K562 (cell line): ENCODE measurements around the gene ARPC4. TPM values are rescaled to one million over a fixed set of nuclear protein-coding genes. Genes with fewer than 3 reads are reported as not detected.

Experiments
- ATAC-seq: fragments of 200-7000 bp; cut with Tn5 transposase; 3 replicates; pipeline ENCODE4 v1.9.1; 2020; ENCODE audit warnings: moderate library complexity
- BruUV-seq: library from RNA; stranded (reverse); fragments of 400-500 nt; replicated peaks from 2 replicates; lab custom pipeline; 2021; lab: Mats Ljungman, UMichigan
- CTCF ChIA-PET: fragments of 300-600 bp; formaldehyde crosslinking; extraction: SDS; loops from one replicate; lab custom pipeline; 2021; ENCODE audit warnings: low intra/inter-chr PET ratio; lab: Yijun Ruan, JAX
- POLR2A ChIA-PET: fragments of 300-600, 350-650 bp; sonication (Branson Sonifier 250); formaldehyde crosslinking; extraction: SDS; loops from one replicate; lab custom pipeline; 2021; ENCODE audit warnings: antibody characterized with exemption, inconsistent platforms; lab: Yijun Ruan, JAX
- DNase-seq, 4 experiments: peaks; one replicate each; pipeline versions ENCODE4 v3.0.0 to v3.0.0-alpha.2; 2011 to 2018; ENCODE audit warnings: low spot score in 3 of 4, mixed read lengths in 3 of 4; ENCODE audit errors: extremely low read depth in 1 of 4
- FAIRE-seq: peaks from 2 replicates; lab custom pipeline; 2011; peaks lifted over from hg19 to GRCh38; lab: Jason Lieb, UNC
- H2AFZ ChIP-seq: 2 replicates; pipeline ENCODE4 v1.6.0; 2011; ENCODE audit warnings: low read depth, low read length, control low read depth, inconsistent platforms
- H3K27ac ChIP-seq: fragments of 200-600 bp; 3 replicates; pipeline ENCODE4 v1.8.0; 2011; ENCODE audit warnings: low read depth, mild to moderate bottlenecking, control low read depth, inconsistent platforms, low read length, moderate library complexity, mixed read lengths; ENCODE audit errors: extremely low read depth
- H3K27me3 ChIP-seq, 2 experiments: fragments of 300-600 bp in 1 of 2; 2 replicates in 1 of 2; 3 replicates in 1 of 2; pipeline versions ENCODE4 v1.6.0 to v1.8.0; 2011; ENCODE audit warnings: inconsistent platforms in 2 of 2, low read length in 2 of 2, mild to moderate bottlenecking in 1 of 2, mixed read lengths in 1 of 2, moderate library complexity in 1 of 2; ENCODE audit not compliant: control insufficient read depth in 2 of 2, insufficient read depth in 2 of 2
- H3K36me3 ChIP-seq: fragments of 300-600 bp; 3 replicates; pipeline ENCODE4 v1.8.0; 2011; ENCODE audit warnings: mild to moderate bottlenecking, low read length, inconsistent platforms; ENCODE audit not compliant: control insufficient read depth, insufficient read depth
- H3K4me1 ChIP-seq, 2 experiments: fragments of 200-600 bp in 1 of 2; replicated peaks in 1 of 2; 2 replicates in 1 of 2; 3 replicates in 1 of 2; pipeline versions ENCODE4 v1.5.1 to v1.8.0; 2011; ENCODE audit warnings: inconsistent platforms in 2 of 2, low read length in 2 of 2, mild to moderate bottlenecking in 1 of 2, mixed read lengths in 1 of 2, moderate library complexity in 1 of 2; ENCODE audit not compliant: control insufficient read depth in 2 of 2, insufficient read depth in 2 of 2
- H3K4me2 ChIP-seq: 2 replicates; pipeline ENCODE4 v1.6.1; 2011; ENCODE audit warnings: low read length, control low read depth, inconsistent platforms, mixed read lengths; ENCODE audit not compliant: insufficient read depth
- H3K4me3 ChIP-seq: fragments of 200-600 bp; sonication (generic), shearing (Covaris generic); 2 replicates; pipeline ENCODE4 v1.5.1; 2016; ENCODE audit warnings: control low read depth, inconsistent platforms
- H3K79me2 ChIP-seq: fragments of 200-600 bp; 3 replicates; pipeline ENCODE4 v1.8.0; 2011; ENCODE audit warnings: low read length, inconsistent platforms; ENCODE audit not compliant: control insufficient read depth, insufficient read depth
- H3K9ac ChIP-seq, 2 experiments: 2 replicates each; pipeline versions ENCODE4 v1.6.0 to v1.6.1; 2011; ENCODE audit warnings: low read depth in 2 of 2, low read length in 2 of 2, control low read depth in 1 of 2, inconsistent platforms in 1 of 2, mild to moderate bottlenecking in 1 of 2, mixed read lengths in 1 of 2; ENCODE audit not compliant: insufficient read depth in 1 of 2
- H3K9me1 ChIP-seq: one replicate; pipeline ENCODE4 v1.6.0; 2011; ENCODE audit warnings: inconsistent platforms, mild to moderate bottlenecking, low read length, moderate library complexity; ENCODE audit not compliant: control insufficient read depth, insufficient read depth
- H3K9me3 ChIP-seq: replicated peaks from 2 replicates; pipeline ENCODE4 v1.5.1; 2011; ENCODE audit warnings: low read depth, low read length, inconsistent platforms; ENCODE audit not compliant: control insufficient read depth, insufficient read depth
- H4K20me1 ChIP-seq: replicated peaks from 2 replicates; pipeline ENCODE4 v1.6.1; 2011; ENCODE audit warnings: low read length, inconsistent platforms, mixed read lengths; ENCODE audit not compliant: control insufficient read depth, insufficient read depth
- CEBPG ChIP-seq, 3 experiments: fragments of 200-800 bp in 1 of 3; sonication (Bioruptor generic) in 1 of 3; sonication (generic) in 1 of 3; formaldehyde crosslinking in 1 of 3; IDR thresholded peaks in 2 of 3; conservative IDR thresholded peaks in 1 of 3; 2 replicates each; pipeline versions ENCODE4 v1.6.1 to v1.8.0; 2016 to 2022; ENCODE audit warnings: missing compliant biosample characterization in 2 of 3, missing genetic modification characterization in 2 of 3, mild to moderate bottlenecking in 1 of 3, missing genetic modification reagents in 1 of 3
- E2F3 ChIP-seq: fragments of 250-450 bp; sonication (Bioruptor Pico); IDR thresholded peaks from 2 replicates; pipeline ENCODE4 v1.4.0; 2020; ENCODE audit warnings: mild to moderate bottlenecking
- EGR1 ChIP-seq: fragments of 450-650 bp; conservative IDR thresholded peaks from 2 replicates; pipeline ENCODE4 v1.6.1; 2017; ENCODE audit warnings: mild to moderate bottlenecking
- EP400 ChIP-seq: fragments of 450-650 bp; IDR thresholded peaks from 2 replicates; pipeline ENCODE4 v1.6.1; 2017; ENCODE audit warnings: antibody characterized with exemption, mild to moderate bottlenecking, moderate library complexity
- FOSL1 ChIP-seq: fragments of 200-800 bp; sonication (Bioruptor generic); conservative IDR thresholded peaks from 2 replicates; pipeline ENCODE4 v1.6.1; 2016; ENCODE audit warnings: missing genetic modification characterization, missing compliant biosample characterization
- JUN ChIP-seq, 2 experiments: sonication (generic) in 1 of 2; formaldehyde crosslinking in 1 of 2; IDR thresholded peaks; 2 replicates each; pipeline versions ENCODE4 v1.6.1 to v1.8.0; 2012 to 2022; ENCODE audit warnings: borderline replicate concordance in 2 of 2, mild to moderate bottlenecking in 2 of 2, improper control_type of control experiment in 1 of 2, low read depth in 1 of 2, low read length in 1 of 2, missing genetic modification reagents in 1 of 2
- NFRKB ChIP-seq: fragments of 450-650 bp; IDR thresholded peaks from 2 replicates; pipeline ENCODE4 v1.6.1; 2016; ENCODE audit warnings: low read depth
- NR2C2 ChIP-seq, 2 experiments: fragments of 200-800 bp in 1 of 2; sonication (Bioruptor generic) in 1 of 2; sonication (generic) in 1 of 2; formaldehyde crosslinking in 1 of 2; IDR thresholded peaks; 2 replicates each; pipeline versions ENCODE4 v1.6.1 to v1.8.0; 2016 to 2022; ENCODE audit warnings: mild to moderate bottlenecking in 1 of 2, missing compliant biosample characterization in 1 of 2, missing genetic modification characterization in 1 of 2, missing genetic modification reagents in 1 of 2
- SOX6 ChIP-seq: fragments of 450-650 bp; IDR thresholded peaks from 2 replicates; pipeline ENCODE4 v1.6.1; 2014; ENCODE audit warnings: mild to moderate bottlenecking
- TEAD1 ChIP-seq, 2 experiments: fragments of 450-650 bp in 1 of 2; sonication (generic) in 1 of 2; formaldehyde crosslinking; IDR thresholded peaks; 2 replicates each; pipeline versions ENCODE4 v1.4.0 to v1.8.0; 2020 to 2022; ENCODE audit warnings: mild to moderate bottlenecking in 2 of 2, missing genetic modification reagents in 1 of 2
- TEAD4 ChIP-seq, 2 experiments: sonication (generic) in 1 of 2; formaldehyde crosslinking in 1 of 2; IDR thresholded peaks; 2 replicates each; pipeline versions ENCODE4 v1.6.1 to v1.8.0; 2012 to 2022; ENCODE audit warnings: borderline replicate concordance in 1 of 2, inconsistent platforms in 1 of 2, low read length in 1 of 2, mild to moderate bottlenecking in 1 of 2, missing genetic modification reagents in 1 of 2
- TRIM24 ChIP-seq, 2 experiments: fragments of 450-650 bp; IDR thresholded peaks; 2 replicates each; pipeline ENCODE4 v1.6.1; 2016
- ZBED1 ChIP-seq: IDR thresholded peaks from 2 replicates; pipeline ENCODE4 v1.6.1; 2014
- ZNF146 ChIP-seq: IDR thresholded peaks from one replicate; pipeline ENCODE4 v1.6.1; 2018; ENCODE audit warnings: missing compliant biosample characterization; ENCODE audit not compliant: unreplicated experiment
- ZNF175 ChIP-seq: fragments of 200-800 bp; sonication (Bioruptor generic); IDR thresholded peaks from 2 replicates; pipeline ENCODE4 v1.6.1; 2016; ENCODE audit warnings: low read depth, mild to moderate bottlenecking, missing genetic modification characterization, missing compliant biosample characterization
- WGBS: fragments of 100-300 bp; shearing (Covaris generic); methylation state at CpG from one replicate; pipeline ENCODE4 v1.1.6; 2016; ENCODE audit warnings: low coverage, mixed read lengths; ENCODE audit not compliant: insufficient coverage; ENCODE audit errors: missing lambda C conversion rate; 5-methylcytosine and 5-hydroxymethylcytosine counted together
- in situ Hi-C: fragments of 300-500 bp; cut with MboI; formaldehyde crosslinking; loops from 4 replicates; pipeline ENCODE4 v1.15.0; 2018; ENCODE audit warnings: inconsistent platforms, mixed read lengths
- intact Hi-C: fragments of 100-400 bp; cut with micrococcal nuclease; formaldehyde crosslinking; loops from 2 replicates; pipeline ENCODE4 v1.14.2; 2022
- polyA plus RNA-seq, 8 experiments: library from polyadenylated mRNA; depleted of rRNA in 4 of 8; stranded (reverse) in 5 of 8; unstranded in 3 of 8; fragments of >200 nt; fragmentation: Nextera tagmentation in 2 of 8; fragmentation: Illumina TruSeq in 1 of 8; extraction: Ambion mirVana in 2 of 8; extraction: Trizol in 1 of 8; gene quantifications; 2 replicates each; pipeline versions ENCODE4 v1.2.1 to v1.2.3, GENCODE V29; 2011 to 2014; ENCODE audit warnings: inconsistent platforms in 1 of 8, missing spikeins in 1 of 8
- total RNA-seq, 7 experiments: library from RNA; depleted of rRNA in 6 of 7; stranded (reverse); fragments of >200 nt in 6 of 7; fragmentation: Illumina TruSeq in 2 of 7; extraction: Trizol in 2 of 7; gene quantifications; 2 replicates each; pipeline versions ENCODE4 v1.2.1 to v1.2.3, GENCODE V29; 2011 to 2021; ENCODE audit warnings: low replicate concordance in 1 of 7

ARPC4 gene
- total and polyA plus RNA-seq, 9 of the 15 experiments (the other 6 are each of a cell fraction or from before 2014, with no cell fraction given) = 20.1 to 153 (median 119) TPM

GRCh38 chr3:9777694-9778021 lies 15.2 kb upstream of the ARPC4 start:
- FAIRE-seq (no peak), DNase-seq (no peak)
- POLR2A ChIA-PET = interaction anchor here (0.9 to 2.2 kb wide), 6 partner anchors 8 to 210 kb away, joined by 3 to 12 read pairs (median 5); partner anchors contain the start of gene ARPC4

GRCh38 chr3:9778143-9779074 lies 14.5 kb upstream of the ARPC4 start:
- ChIA-PET CTCF (no interaction called here), POLR2A (interaction anchor here (0.6 to 2.2 kb wide), 6 partner anchors 8 to 601 kb away, joined by 3 to 12 read pairs (median 4); partner anchors contain the start of gene ARPC4)
- Histone ChIP-seq H3K27me3 (no peaks in the 10 kb centered on the region), H3K4me2 (no peak overlapping the region), H2AFZ (no peak overlapping the region), H3K79me2 (no peaks in the 10 kb centered on the region), H3K27ac (no peak overlapping the region; the same call in 2 of the 3 replicates), H3K9me1 (no peaks in the 10 kb centered on the region), H4K20me1 (no peaks in the 10 kb centered on the region), H3K4me1 (peaks cover 11 to 12% of the 10 kb centered on the region in 2 experiments), H3K9ac (peak overlapping the region in 1 of 2 experiments; percentile 8; a peak in 1 of 4 replicates), H3K36me3 (peaks cover 31% of the 10 kb centered on the region), H3K9me3 (no peaks in the 10 kb centered on the region), H3K4me3 (no peak overlapping the region)
- peak; percentile 42 for FAIRE-seq
- intact Hi-C loops (no loop called here), in situ Hi-C loops (no loop called here)
- BruUV-seq = no TSS peak
- WGBS = 61% methylated on average over 5 of the region's 5 CpGs
- peak in 2 of 4 experiments; percentile 30 to 47 for DNase-seq
- ATAC-seq = peak; percentile 32
- TF ChIP-seq FOSL1 (peak; percentile 85), SOX6 (0 out of 2 replicates have a peak, but pooled peaks have one; percentile 11), ZNF175 (CRISPR knock-in tag) (peak; percentile 63; the same call in 1 of the 2 replicates), JUN (IDR thresholded peaks at IDR 0.05; ENCODE audit: borderline replicate concordance, low read depth, low read length) (peak; percentile 63; the same call in 1 of the 2 replicates), JUN (CRISPR knock-in tag; IDR thresholded peaks at IDR 0.05; ENCODE audit: borderline replicate concordance) (no peak), E2F3 (CRISPR knock-in tag) (no peak), EGR1 (peak; percentile 76), TRIM24 (IDR thresholded peaks at IDR 0.05) (peak in 1 of 2 experiments; percentile 13; a peak in 1 of 4 replicates), ZBED1 (no peak), CEBPG (CRISPR knock-in tag; IDR thresholded peaks at IDR 0.05) (peak; percentile 92), CEBPG (tag; conservative IDR thresholded peaks at IDR 0.05 in 1 of 2, IDR thresholded peaks at IDR 0.05 in 1 of 2) (peak in 1 of 2 experiments; percentile 90; a peak in 2 of 4 replicates), EP400 (no peak), NR2C2 (CRISPR knock-in tag; IDR thresholded peaks at IDR 0.05) (no peak), NR2C2 (tag; IDR thresholded peaks at IDR 0.05) (no peak)

More at GRCh38 chr3:9777694-9778021, 15.2 kb upstream of the ARPC4 start:
- TF ChIP-seq TEAD4 (IDR thresholded peaks at IDR 0.05; ENCODE audit: low read length) (no peak), TEAD4 (CRISPR knock-in tag; IDR thresholded peaks at IDR 0.05; ENCODE audit: borderline replicate concordance) (peak; percentile 54; the same call in 1 of the 2 replicates), TEAD1 (CRISPR knock-in tag; IDR thresholded peaks at IDR 0.05) (0 out of 4 replicates have a peak, but pooled peaks of 1 of the 2 experiments have one; percentile 27), ZNF146 (CRISPR knock-in tag) (no peak), NFRKB (peak; percentile 34; the same call in 1 of the 2 replicates)
- TF ChIP-seq, all 486 proteins: peak for 3
- CTCF ChIA-PET = no interaction called here
- no TSS peak for BruUV-seq
- Histone ChIP-seq H3K4me2 (no peak overlapping the region), H2AFZ (no peak overlapping the region), H3K27me3 (no peaks in the 10 kb centered on the region), H3K4me3 (no peak overlapping the region), H3K27ac (no peak overlapping the region; the same call in 2 of the 3 replicates), H3K4me1 (peaks cover 11 to 12% of the 10 kb centered on the region in 2 experiments), H4K20me1 (no peaks in the 10 kb centered on the region), H3K9ac (no peak overlapping the region), H3K9me3 (no peaks in the 10 kb centered on the region), H3K9me1 (no peaks in the 10 kb centered on the region), H3K79me2 (no peaks in the 10 kb centered on the region), H3K36me3 (peaks cover 25% of the 10 kb centered on the region)
- intact Hi-C loops (no loop called here), in situ Hi-C loops (no loop called here)
- no peak for ATAC-seq
- 37% methylated on average over 1 of the region's 1 CpG for WGBS
